ENCODE measurements around the gene MED7. TPM values are rescaled to one million over a fixed set of nuclear protein-coding genes. Genes with fewer than 3 reads are reported as not detected.

Gene MED7
- total RNA-seq, 1 experiment from 2014 or later = 17.3 TPM

DNA sequence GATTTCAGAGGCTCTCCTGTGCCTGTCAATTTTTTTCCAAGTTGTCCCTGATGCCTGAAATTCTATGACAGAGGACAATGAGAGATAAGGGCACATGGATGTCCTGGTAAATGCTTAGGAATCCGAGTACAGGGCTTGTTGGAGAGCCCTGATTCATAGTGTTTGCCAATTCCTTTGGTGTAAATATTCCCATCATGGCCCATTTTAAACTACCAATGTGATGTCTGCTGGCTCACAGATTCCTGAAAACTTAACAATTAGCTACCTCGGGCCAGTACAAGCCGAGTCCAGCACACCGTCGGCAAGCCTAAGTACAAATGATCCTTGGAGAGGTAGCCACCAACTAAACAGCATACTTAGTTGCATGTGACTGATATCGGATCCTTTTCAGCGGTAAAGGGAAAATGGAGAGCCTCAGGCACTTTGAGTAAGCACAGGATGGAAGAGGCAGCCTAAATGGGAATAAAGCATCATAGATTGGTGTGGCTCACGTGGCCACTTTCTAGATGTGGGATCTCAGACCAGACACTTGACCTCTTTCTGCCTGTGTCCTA lies 41.5 kb upstream of the MED7 start:
- TF ChIP-seq CTCF (IDR thresholded peaks at IDR 0.05; ENCODE audit: insufficient read depth in 1 of 2, low read depth in 1 of 2, low read length in 1 of 2, severe bottlenecking in 1 of 2, unreplicated experiment in 1 of 2) = no peak
- CTCF ChIA-PET = no interaction called here
- no peak overlapping the region for H3K27ac Mint-ChIP-seq (ENCODE audit: unreplicated experiment)

GRCh38 chr5:157182143-157182757 lies 39.6 kb upstream of the MED7 start:
- Mint-ChIP-seq H3K36me3 (ENCODE audit: insufficient read depth, unreplicated experiment) (no peaks in the 10 kb centered on the region), H3K27me3 (ENCODE audit: insufficient read depth, unreplicated experiment) (peaks cover 23% of the 10 kb centered on the region), H3K27ac (ENCODE audit: unreplicated experiment) (no peak overlapping the region), H3K4me3 (ENCODE audit: unreplicated experiment) (no peak overlapping the region), H3K9me3 (ENCODE audit: unreplicated experiment) (no peaks in the 10 kb centered on the region), H3K4me1 (ENCODE audit: low read depth, unreplicated experiment) (no peaks in the 10 kb centered on the region)
- no peak for TF ChIP-seq CTCF (IDR thresholded peaks at IDR 0.05; ENCODE audit: insufficient read depth in 1 of 2, low read depth in 1 of 2, low read length in 1 of 2, severe bottlenecking in 1 of 2, unreplicated experiment in 1 of 2)
- no TSS peak for BruUV-seq (replicated peaks)
- no peak for DNase-seq
- ChIA-PET POLR2A (no interaction called here), CTCF (no interaction called here)
- Histone ChIP-seq H3K27me3 (replicated peaks; ENCODE audit: control insufficient read depth, insufficient read depth, low read length) (no peaks in the 10 kb centered on the region), H3K9me3 (no peaks in the 10 kb centered on the region; the same call in 1 of the 2 replicates), H3K36me3 (ENCODE audit: control insufficient read depth, insufficient read depth, low read length) (no peaks in the 10 kb centered on the region), H3K4me1 (no peaks in the 10 kb centered on the region), H3K4me3 (ENCODE audit: low read depth, low read length) (no peak overlapping the region)
- intact Hi-C loops (cut with micrococcal nuclease; ENCODE audit: unreplicated experiment) = no loop called here

More for the DNA sequence above, 41.5 kb upstream of the MED7 start:
- H3K36me3 ChIP-seq (ENCODE audit: control insufficient read depth, insufficient read depth, low read length) = no peaks in the 10 kb centered on the region
- no peak overlapping the region for H3K4me3 ChIP-seq (ENCODE audit: low read depth, low read length)
- H3K36me3 Mint-ChIP-seq (ENCODE audit: insufficient read depth, unreplicated experiment) = no peaks in the 10 kb centered on the region
- DNase-seq = no peak
- no peaks in the 10 kb centered on the region for H3K4me1 Mint-ChIP-seq (ENCODE audit: low read depth, unreplicated experiment)
- intact Hi-C loops (cut with micrococcal nuclease; ENCODE audit: unreplicated experiment) = no loop called here
- H3K27me3 ChIP-seq (replicated peaks; ENCODE audit: control insufficient read depth, insufficient read depth, low read length) = no peaks in the 10 kb centered on the region
- no TSS peak for BruUV-seq (replicated peaks)
- H3K4me3 Mint-ChIP-seq (ENCODE audit: unreplicated experiment) = no peak overlapping the region
- H3K9me3 ChIP-seq = no peaks in the 10 kb centered on the region; the same call in 1 of the 2 replicates
- H3K9me3 Mint-ChIP-seq (ENCODE audit: unreplicated experiment) = no peaks in the 10 kb centered on the region
- POLR2A ChIA-PET = no interaction called here
- no peaks in the 10 kb centered on the region for H3K4me1 ChIP-seq
- H3K27me3 Mint-ChIP-seq (ENCODE audit: insufficient read depth, unreplicated experiment) = peaks cover 25% of the 10 kb centered on the region

GRCh38 chr5:157180374-157181264 lies 38.0 kb upstream of the MED7 start, which contains the start of gene ITK:
TSS of gene ITK (plus strand) at chr5:157180840. CDS start at chr5:157180978, 138 bp downstream.
- no TSS peak for BruUV-seq (replicated peaks)
- H3K36me3 ChIP-seq (ENCODE audit: control insufficient read depth, insufficient read depth, low read length) = no peaks in the 10 kb centered on the region
- no peaks in the 10 kb centered on the region for H3K4me1 ChIP-seq
- Mint-ChIP-seq H3K9me3 (ENCODE audit: unreplicated experiment) (no peaks in the 10 kb centered on the region), H3K27me3 (ENCODE audit: insufficient read depth, unreplicated experiment) (peaks cover 22% of the 10 kb centered on the region), H3K36me3 (ENCODE audit: insufficient read depth, unreplicated experiment) (no peaks in the 10 kb centered on the region), H3K4me1 (ENCODE audit: low read depth, unreplicated experiment) (no peaks in the 10 kb centered on the region), H3K4me3 (ENCODE audit: unreplicated experiment) (no peak within 1 kb of the TSS), H3K27ac (ENCODE audit: unreplicated experiment) (no peak within 1 kb of the TSS)
- ChIA-PET CTCF (interaction anchor here (0.6 kb wide), 1 partner anchor 225 kb away, joined by 4 read pairs; no protein-coding TSS in a partner anchor), POLR2A (no interaction called here)
- no peaks in the 10 kb centered on the region; the same call in 1 of the 2 replicates for H3K9me3 ChIP-seq
- H3K4me3 ChIP-seq (ENCODE audit: low read depth, low read length) = no peak within 1 kb of the TSS
- no peak for TF ChIP-seq CTCF (IDR thresholded peaks at IDR 0.05; ENCODE audit: insufficient read depth in 1 of 2, low read depth in 1 of 2, low read length in 1 of 2, severe bottlenecking in 1 of 2, unreplicated experiment in 1 of 2)
- H3K27me3 ChIP-seq (replicated peaks; ENCODE audit: control insufficient read depth, insufficient read depth, low read length) = no peaks in the 10 kb centered on the region; the same call in 1 of the 2 replicates
- DNase-seq = no peak
- intact Hi-C loops (cut with micrococcal nuclease; ENCODE audit: unreplicated experiment) = no loop called here
